Non-pigmented ciliary epithelial cell (primary cell): ENCODE measurements around the gene MAG.

ENCODE experiments used
- DNase-seq: peaks from one replicate; pipeline ENCODE4 v3.0.0-alpha.2; 2010; ENCODE audit warnings: low read depth

The MAG gene

GRCh38 chr19:35318679-35319448 is 26.9 kb downstream of the MAG start:
- DNase-seq: no peak

DNA sequence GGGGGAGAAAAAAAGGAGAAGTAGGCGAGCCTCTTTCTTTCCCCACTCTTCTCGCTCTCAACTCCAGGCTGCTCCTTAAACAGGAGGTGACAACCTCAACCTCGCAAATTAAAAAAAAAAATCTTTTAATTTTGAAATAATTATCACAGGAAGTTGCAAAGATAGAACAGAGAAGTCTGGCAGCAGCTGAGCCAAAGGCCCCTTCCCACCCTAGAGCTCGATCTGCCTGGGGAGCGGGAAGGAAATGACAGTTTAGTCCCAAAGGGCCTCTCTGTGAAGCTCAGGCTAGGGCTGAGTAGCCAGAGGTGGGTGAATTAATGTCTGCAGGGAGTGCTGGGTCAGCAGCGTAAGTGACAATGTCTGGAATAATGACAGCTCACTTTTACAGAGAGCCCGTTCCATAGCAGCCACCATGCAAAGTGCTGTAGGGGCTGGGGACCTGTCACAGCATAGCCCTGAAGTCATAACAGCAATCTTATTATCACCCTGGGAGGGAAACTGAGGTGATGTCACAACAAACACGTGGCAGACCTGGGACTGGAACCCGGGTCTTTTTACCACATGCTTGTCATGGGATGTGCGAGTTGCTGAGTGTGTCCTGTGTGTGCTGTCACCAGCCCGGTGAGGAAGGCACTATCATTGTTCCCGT is 28.2 kb downstream of the MAG start:
- DNase-seq: no peak

DNA sequence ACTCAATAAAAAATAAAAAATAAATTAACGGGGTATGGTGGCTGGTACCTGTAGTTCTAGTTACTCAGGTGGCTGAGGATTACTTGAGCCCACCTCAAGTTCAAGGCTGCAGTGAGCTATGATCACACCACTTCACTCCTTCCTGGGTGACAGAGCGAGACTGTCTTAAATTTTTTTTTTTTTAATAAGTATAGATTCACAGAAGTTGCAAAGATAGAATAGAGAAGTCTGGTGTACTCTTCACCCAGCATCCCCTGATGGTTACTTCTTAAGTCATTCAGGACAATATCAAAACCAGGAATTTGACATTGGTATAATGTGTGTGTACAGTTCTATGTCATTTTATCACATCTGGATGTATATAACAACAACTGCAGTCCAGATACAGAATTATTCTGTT is 29.3 kb downstream of the MAG start:
- DNase-seq: no peak

DNA sequence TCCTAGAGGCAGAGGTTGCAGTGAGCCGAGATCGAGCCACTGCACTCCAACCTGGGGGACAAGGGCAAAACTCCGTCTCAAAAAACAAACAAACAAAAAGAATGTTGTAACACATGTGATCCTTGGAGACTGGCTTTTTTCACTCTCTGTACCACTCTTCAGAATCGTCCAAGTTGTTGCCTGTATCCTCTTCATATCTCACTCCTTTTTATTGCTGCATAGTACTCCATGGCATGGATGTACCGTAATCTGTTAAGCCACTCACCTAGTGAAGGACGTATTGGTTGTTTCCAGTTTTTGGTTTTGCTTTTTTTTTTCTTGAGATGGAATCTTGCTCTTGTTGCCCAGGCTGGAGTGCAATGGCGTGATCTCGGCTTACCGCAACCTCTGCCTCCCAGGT is 30.1 kb downstream of the MAG start:
- DNase-seq: no peak

DNA sequence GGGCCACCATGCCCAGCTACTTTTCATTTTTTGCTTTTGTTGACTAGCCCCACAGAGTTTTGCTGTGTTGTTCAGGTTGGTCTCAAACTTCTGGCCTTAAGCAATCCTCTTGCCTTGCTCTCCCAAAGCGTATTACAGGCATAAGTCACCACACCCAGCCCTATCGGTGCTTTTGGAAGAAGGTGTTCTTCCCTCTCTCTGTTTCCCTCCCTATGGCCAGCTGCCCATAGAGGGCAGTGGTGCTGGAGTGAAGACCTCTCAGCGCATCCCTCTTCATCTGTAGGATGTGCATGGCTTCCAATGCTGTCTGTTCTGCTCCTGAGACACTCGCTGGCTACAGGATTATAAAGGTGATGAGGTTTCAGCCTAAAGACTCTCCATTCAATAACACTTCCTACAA is 35.7 kb downstream of the MAG start:
- no peak for DNase-seq

GRCh38 chr19:35328851-35329285 is 36.9 kb downstream of the MAG start, which contains the start of gene CD22:
Gene CD22 (plus strand): TSS chr19:35329187. CDS start chr19:35332041, 2,854 bp downstream.
- DNase-seq: no peak

- no peak for DNase-seq
These were observed 37.4 kb downstream of the MAG start for GRCh38 chr19:35329323-35329722.

- DNase-seq: no peak
These were observed 38.5 kb downstream of the MAG start for GRCh38 chr19:35330475-35330874.

DNA sequence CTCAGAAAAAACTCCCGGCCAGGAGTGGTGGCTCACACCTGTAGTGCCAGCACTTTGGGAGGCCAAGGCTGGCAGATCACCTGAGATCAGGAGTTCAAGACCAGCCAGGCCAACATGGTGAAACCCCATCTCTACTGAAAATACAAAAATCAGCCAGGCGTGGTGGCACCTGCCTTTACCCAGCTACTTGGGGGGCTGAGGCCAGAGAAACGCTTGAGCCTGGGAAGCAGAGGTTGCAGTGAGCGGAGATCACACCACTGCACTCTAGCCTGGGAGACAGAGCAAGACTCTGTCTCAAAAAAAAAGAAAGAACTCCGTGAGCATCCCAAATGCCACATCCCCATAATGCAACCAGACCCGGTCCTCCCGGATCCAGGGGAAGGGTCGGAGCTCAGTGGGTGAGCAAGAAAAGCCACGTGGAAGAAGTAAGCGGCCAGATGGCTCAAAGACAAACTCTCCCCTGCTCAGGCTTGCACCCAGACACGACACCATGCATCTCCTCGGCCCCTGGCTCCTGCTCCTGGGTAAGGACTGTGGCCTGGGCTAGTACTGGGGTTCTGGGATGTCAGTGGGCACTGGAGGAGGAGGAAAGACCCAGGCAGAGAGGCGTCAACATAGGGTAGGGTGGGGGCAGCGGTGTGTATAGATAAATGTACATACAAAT is 39.7 kb downstream of the MAG start:
- no peak for DNase-seq

DNA sequence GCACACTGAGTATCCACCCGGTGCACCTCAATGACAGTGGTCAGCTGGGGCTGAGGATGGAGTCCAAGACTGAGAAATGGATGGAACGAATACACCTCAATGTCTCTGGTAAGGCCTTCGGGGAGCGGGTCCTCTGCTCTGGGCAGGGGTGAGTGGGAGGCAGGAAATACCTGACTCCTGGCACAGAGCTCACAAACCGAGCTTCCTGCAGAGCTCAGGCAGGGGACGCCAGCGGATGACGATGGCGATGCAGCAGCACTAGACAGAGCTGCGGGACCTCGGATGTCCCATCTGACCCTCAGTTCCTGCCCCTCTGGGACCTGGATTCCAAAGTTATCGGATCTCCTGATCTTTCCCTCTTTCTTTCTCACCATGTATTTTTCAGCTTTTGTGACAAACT is 40.9 kb downstream of the MAG start:
- DNase-seq: no peak

- DNase-seq: no peak
These were observed 42.3 kb downstream of the MAG start for GRCh38 chr19:35334144-35334753.

DNA sequence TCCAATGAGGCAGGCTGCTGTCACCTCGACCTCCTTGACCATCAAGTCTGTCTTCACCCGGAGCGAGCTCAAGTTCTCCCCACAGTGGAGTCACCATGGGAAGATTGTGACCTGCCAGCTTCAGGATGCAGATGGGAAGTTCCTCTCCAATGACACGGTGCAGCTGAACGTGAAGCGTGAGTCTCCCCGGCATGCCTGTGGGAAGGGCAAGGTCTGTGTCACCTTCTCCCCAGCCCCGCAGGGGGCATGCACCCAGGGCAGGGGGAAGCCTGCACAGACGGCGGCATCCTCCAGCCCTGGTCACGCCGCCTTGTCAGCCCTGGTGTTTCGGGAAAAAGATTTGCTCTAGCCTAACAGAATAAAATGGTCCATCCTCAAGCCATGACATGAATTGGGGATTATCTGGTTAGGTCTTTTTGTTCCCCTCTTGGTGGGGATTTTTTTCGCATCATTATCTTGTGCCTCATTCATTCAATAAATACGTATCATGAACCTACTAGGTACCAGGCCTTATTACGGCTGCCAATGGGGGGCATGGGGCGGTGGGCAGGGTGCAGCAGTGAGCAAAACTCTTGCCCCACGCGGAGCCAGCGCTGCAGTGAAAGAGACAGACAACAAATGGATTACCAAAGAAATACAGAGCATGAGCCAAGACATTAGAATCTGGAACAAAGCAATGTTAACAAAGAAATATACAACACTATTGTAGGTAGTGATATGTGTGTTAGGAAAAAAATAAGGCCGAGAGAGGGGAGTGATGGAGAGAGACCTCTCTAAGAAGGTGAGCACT is 44.4 kb downstream of the MAG start:
- DNase-seq: no peak

DNA sequence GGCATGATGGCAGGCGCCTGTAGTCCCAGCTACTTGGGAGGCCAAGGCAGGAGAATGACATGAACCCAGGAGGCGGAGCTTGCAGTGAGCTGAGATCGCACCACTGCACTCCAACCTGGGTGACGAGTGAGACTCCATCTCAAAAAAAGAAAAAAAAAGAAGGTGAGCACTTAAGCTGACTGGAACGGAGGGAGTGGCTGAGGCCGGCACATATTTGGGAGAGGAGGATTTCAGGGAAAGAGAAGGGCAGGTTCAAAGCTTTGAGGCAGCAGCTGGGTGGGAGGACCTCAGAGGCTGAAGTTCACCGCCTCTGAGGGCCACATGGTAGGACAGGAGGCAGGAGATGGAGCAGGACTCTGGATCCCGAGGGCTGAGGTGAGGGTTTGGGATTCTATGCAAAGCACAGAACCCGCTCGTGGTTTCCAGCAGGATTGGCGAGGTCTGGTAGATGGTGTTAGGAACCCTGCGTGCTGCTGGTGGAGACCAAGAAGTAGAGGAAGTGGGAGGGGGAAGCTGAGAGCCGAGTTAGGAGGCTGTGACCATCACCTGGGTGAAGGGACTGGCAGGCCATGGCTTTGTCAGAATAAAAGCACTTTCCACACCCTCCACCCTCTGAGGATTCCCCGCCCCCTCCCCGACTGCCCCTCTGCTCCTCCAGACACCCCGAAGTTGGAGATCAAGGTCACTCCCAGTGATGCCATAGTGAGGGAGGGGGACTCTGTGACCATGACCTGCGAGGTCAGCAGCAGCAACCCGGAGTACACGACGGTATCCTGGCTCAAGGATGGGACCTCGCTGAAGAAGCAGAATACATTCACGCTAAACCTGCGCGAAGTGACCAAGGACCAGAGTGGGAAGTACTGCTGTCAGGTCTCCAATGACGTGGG is 45.4 kb downstream of the MAG start:
- no peak for DNase-seq

- DNase-seq: no peak
These were observed 46.0 kb downstream of the MAG start for GRCh38 chr19:35337984-35338296.

GRCh38 chr19:35340431-35340830 is 48.5 kb downstream of the MAG start:
- no peak for DNase-seq

GRCh38 chr19:35341006-35341405 is 49.0 kb downstream of the MAG start:
- no peak for DNase-seq

DNA sequence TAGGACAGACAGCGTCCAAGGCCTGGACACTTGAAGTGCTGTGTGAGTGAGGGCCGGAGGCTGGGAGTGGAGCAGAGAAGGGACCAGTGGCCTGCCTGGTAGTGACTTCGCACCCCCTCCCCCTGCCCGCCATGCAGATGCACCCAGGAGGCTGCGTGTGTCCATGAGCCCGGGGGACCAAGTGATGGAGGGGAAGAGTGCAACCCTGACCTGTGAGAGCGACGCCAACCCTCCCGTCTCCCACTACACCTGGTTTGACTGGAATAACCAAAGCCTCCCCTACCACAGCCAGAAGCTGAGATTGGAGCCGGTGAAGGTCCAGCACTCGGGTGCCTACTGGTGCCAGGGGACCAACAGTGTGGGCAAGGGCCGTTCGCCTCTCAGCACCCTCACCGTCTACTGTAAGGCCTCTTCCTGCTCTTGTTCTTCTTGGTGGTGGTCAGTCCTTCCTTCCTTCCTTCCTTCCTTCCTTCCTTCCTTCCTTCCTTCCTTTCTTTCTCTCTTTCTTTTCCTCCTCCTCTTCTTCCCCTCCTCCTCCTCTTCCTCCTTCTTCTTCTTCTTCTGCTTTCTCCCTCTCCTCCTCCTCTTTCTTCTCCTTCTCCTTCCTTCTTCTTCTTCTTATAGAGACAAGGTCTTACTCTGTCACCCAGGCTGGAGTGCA is 49.7 kb downstream of the MAG start:
- no peak for DNase-seq

DNA sequence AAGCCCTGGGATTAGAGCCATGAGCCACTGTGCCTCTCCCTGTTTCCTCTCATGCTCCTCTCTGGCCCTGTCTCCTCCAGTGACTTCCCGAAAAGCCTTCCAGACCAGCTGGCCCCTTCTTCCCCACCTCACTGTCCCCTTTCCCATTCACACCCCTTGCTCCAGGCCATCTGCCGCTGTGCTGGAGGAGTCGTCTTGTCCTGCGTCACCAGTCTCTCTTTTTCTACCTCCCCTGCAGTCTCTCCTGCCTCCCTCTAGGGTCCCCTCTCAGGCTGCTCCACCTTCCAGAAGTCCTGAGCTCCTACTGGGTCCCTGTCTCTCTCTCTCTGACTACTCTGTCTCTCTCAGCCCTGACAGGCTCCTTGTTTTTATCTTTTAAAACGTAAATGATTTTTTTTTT is 50.5 kb downstream of the MAG start:
- DNase-seq: no peak

DNA sequence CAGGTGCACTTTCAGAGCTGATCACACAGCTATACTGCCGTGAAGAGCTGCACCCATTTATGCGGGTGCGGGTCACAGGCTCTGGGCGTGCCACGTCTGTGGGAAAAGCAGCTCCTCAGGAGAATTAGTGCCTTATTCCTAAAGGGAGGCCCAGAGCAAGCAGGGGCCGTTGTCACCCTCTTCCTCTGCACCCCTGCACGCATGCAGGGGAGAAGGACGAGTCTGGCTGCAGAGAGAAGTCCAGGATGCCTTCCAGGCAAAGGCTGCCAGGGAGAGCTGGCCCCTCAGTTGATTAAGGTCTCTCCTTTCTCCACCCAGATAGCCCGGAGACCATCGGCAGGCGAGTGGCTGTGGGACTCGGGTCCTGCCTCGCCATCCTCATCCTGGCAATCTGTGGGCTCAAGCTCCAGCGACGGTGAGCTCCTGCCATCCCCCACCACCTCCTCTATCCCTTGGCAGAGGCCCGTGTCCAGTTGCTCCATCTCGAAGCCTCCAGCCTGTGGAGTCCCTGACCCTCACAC is 52.6 kb downstream of the MAG start:
- DNase-seq: no peak

DNA sequence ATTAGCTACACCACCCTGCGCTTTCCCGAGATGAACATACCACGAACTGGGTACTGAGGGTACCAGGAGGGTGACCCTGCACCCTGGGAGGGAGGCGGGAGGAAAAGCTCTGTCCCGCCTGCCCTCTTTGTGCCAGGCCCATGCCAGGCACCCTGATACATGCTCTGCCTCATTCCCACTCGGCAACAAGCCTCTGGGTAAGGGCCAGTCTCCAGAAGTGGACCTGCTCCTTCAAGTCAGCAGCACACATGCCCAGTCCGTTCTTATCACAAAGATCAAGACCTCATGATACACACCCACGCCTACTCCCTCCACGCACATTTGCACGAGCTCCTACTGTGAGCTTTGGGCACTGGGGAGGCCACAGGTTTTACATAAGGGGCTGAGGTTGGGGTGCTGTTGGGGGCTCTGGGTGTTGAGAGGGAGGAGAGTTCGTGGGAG is 53.7 kb downstream of the MAG start:
- DNase-seq: no peak
